Measurements from ENCODE around the gene ECE1.

Gene ECE1

DNA sequence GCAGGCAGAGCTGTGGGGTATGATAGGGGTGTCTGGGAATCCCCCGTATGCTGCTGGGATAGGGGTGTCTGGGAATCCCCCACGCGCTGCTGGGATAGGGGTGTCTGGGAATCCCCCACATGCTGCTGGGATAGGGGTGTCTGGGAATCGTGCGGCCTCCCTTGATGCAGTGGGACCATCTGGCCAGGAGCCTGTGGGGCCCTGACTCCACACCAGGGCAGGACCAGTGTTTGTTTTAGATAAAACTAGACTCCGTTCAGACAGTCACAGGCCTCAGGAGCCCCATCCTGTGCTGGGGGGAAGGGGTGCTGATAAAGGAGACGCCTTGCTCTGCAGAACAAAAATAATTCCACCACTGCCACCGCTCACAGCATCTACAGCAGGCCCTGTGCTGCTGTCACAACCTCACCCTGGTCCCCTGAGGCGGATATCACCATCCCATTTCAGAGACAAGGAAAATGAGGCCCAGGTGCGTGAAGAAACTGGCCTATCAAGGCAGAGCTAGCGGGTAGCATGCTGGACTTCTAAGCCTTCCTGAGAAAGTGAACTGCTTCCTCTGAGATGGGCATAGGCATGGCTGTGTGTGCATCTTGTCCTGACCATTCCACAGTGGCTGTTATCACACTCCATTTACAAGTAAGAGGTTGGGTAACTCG, 24.0 kb downstream of the ECE1 start:
- no peak for DNase-seq

DNA sequence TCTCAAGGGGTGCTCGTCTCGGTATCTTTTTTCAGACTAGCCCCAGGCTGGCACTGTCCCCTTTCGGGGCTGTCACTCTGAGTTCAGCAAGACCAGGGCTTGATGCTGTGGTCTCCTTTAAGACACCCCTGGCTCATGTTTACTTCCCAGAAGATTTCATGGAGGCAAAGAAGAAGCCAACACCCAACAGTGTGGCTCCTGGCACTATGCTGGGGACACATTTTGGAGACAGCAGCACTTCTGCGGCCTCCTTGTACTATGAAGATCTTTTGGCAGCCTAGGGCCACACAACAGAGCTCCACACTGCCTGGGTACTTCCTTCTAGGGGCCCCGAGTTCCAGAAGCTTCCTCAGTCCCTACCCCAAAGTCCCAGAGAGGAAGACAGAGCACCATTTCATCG, 24.6 kb downstream of the ECE1 start:
- no peak for DNase-seq

- DNase-seq: peak; percentile 23
Observed at GRCh38 chr1:21264898-21265297, 25.4 kb downstream of the ECE1 start.

- no peak for DNase-seq
Observed at GRCh38 chr1:21263653-21264225, 26.5 kb downstream of the ECE1 start.

DNA sequence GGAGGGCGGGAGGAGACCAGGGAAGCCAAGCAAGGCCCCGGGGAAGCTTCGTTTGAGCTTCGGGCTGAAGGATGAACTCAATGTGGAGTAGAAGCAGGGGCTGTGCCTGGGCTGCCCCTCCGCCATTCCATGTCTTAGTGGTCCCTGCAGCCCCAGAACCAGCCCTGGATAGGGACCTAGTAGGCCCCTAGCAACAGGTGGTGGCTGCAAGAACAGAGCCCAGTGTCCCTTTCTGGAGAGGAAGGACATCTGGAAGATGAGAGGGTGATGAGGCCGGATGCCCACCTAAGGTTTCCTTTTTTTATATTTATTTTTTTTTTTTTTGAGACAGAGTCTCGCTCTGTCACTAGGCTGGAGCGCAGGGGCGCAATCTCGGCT, 27.2 kb downstream of the ECE1 start:
- no peak for DNase-seq

GRCh38 chr1:21262293-21263051, 27.8 kb downstream of the ECE1 start:
- peak; percentile 89 for DNase-seq

DNA sequence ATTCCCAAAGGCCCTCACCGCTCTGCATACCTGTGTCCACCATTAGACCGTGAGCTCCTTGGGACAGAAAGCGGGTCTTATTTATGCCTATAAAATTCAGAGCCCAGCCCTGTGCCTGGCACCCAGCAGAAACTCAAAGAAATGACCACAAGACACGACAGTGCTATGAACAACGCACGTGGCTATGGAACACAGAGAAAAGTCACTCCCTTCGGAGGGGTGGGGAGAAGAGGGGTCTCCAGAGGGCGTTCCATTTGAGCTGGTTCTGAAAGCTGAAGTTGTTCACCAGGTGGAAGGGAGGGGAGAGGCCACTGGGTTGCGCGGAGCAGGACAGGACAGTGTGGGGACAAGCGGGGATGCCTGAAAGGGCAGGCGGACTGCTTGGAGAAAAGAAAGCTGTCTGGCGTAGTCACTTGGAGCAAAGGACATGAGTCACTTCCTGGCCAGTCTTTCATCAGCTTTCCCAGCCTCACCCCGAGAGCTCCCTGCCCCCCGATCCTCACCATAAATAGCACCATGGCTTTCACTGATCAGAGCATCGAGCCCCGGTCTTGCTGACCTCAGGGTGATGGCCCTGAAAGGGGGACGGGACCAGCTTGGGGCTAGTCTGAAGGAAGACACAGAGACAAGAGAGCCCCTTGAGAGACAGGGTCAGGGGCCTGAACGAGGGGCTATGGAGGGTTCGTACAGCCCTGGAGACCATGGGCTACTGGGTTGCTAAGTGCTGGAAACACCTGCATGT, 28.5 kb downstream of the ECE1 start:
- peak; percentile 97 for DNase-seq

- no peak for DNase-seq
Observed at GRCh38 chr1:21260405-21261125, 29.7 kb downstream of the ECE1 start.

DNA sequence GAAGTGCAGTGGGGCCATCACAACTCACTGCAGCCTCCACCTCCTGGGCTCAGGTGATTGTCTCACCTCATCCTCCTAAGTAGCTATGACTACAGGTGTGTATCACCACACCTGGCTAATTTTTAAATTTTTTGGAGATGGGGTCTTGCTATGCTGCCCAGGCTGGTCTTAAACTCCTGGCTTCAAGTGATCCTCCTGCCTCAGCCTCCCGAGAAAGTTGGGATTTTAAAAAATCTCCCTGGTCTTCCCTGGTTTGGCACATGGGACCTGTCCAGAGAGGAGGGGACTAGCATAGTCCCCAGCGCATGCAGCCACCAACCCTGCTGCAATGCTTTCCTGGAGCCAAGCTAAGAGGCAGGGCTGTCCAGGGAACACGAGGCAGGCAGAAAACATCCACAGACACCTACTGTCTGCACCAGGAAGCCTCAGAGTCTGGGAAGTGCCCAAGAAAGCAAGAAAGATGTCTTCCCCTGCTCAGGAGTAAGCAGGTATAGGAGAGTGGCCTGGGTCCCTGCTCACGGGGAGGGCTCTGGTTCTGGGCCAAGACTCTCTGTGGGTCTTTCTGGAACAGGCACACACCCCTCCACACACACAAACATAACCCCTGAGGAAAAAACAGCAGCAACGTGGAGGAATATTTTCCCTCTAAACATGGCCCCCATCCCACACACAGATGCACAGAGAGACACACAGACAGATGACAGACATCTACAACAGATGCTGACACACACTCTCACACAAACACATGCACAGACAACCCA, 30.8 kb downstream of the ECE1 start:
- DNase-seq: no peak

GRCh38 chr1:21258331-21259134, 31.7 kb downstream of the ECE1 start:
- DNase-seq: no peak

DNA sequence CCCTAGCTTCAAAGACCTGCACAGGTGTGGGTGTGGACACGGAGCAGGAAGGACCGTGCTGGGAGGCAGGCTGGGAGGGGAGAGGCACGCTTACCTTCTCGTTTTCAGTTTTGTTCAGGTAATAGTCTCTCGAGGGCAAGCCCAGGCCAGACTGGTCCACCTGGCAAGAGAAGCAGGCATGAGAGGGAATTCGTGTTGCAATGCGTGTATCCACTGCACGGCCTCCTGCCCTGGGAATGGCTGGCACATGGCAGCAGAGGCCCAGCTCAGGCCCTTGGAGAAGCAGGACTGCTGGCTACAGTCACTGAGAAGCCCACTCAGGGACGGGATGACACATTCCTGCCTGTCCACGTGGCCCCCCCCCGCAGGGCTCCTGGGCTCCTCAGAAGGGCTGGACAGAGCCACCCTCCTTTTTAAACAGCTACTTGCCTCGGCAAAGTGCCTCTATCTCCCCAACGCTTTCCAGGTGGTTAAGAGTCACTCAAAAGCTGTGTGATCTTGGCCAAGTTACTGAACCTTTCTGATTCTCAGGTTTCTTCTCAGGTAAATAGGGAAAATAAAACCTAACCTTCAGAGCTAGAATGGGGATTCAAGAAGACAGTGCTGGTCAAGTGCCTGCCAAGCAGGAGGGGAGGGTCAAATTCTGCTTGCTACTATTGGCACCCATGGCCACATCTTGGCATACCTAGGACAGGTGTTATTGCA, 32.7 kb downstream of the ECE1 start:
- DNase-seq: no peak

GRCh38 chr1:21256776-21257175, 33.5 kb downstream of the ECE1 start:
- DNase-seq: no peak

DNA sequence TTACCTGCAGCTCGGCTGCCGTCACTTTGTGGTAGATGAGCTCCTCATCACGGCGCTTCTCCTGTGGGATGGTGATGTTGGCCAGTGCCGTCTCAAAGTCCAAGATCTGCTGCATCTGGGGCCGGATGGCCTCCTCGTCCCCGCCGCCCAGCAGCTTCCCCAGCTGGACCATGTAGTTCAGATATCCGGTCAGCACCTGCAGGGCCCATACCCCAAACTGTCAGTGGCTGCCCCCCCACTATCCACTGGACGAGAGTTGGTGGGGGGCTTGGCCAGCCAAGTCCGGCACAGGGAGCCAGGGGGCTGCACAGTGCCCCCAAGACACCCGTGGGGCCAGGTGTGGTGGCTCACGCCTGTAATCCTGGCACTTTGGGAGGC, 34.3 kb downstream of the ECE1 start:
- no peak for DNase-seq

DNA sequence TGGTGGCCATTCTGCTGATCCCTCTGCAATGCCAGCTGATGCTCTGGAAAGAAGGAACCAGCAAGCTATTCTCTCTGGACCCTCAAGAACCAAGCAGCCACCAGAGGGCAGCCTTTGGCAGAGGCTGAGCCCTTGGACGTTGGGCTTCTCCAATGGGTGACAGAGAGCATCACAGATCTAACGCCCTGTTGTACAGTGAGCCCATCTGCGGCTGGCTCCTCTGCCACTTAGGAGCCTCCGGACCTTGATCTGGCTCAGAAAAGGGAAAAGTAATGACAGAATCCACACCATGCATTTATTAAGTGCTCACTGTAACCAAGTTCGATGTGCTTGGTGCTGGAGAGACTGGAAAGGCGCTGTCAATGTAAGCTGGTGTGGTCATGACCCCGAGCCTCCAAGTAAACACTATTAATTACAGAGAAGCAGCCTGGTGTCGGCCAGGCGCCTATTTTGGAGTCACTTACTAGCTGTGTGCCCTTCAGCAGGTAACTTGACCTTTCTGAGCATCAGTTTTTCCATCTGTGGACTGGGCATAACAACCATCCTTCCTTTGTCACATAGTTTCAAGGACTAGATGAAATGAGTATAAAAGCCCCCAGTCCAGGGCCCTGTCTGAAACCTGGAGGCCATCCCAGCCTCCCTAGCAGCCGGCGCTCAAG, 34.9 kb downstream of the ECE1 start:
- DNase-seq: peak; percentile 84

DNA sequence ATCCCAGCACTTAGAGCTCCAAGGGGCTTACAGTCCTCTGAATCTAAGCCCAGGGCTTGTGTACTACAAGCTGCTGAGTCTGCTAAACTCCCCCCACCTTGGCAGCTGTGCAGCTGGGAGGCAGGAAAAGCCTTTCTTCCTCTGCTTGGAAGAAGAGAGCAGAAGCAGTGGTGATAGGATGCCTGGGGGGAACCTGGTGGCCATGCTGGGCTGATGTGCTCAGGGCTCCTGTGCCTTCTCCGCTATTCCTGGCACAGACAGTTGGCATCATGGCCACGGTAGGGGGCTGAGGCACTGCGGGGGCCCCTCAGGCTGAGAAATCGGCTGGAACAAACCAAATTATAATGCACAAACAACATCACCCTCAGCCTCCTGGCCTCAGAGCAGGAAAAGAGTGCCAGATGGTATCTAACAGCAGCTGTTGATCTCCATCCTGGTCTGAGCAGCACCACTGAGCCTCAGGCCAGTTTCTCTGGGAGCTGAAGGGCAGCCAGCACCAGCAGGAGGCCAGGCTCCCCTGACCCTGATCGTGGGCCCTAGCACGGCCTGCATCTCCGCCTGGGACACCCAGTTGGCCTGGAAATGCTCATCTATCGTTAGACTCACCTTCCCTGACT, 35.8 kb downstream of the ECE1 start:
- no peak for DNase-seq

- DNase-seq: peak; percentile 89
Observed at GRCh38 chr1:21251773-21252471, 38.3 kb downstream of the ECE1 start.

GRCh38 chr1:21249940-21250493, 40.2 kb downstream of the ECE1 start:
- no peak for DNase-seq

DNA sequence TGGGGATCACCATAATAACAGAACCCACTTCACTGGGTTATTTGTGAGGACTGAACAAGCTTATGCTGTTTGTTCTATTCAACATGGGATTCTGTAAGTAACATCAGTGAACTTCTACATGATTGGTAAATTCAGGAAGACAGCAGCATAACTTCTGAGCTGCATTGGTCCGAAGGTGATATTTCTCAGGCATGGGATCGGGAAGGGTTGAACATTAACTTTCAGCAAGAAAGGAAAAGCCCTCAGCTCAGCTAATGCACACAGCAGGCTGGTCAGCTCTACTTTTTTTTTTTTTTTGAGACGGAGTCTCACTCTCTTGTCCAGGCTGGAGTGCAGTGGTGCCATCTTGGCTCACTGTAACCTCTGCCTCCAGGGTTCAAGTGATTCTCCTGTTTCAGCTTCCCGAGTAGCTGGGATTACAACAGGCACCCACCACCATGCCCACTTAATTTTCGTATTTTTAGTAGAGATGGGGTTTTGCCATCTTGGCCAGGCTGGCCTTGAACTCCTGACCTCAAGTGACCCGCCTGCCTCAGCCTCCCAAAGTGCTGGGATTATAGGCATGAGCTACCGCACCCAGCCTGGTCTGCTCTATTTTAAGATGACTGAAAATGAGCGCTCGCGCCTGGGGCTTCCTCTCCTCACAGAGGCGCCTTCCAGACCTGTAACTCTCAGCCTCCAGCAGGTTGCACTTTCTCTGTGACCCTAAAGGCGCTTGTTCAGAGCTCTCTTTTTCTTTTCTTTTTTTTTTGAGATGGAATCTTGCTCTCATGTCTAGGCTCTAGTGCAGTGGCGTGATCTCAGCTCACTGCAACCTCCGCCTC, 42.2 kb downstream of the ECE1 start:
- DNase-seq: no peak

Measured in EL (cell line).